ENCODE results near the gene IL12RB1.
A peak's percentile ranks its signal among the peaks of the same experiment; 100 is the strongest.

The IL12RB1 gene

GRCh38 chr19:18089096-18089541 lies 2.4 kb upstream of the IL12RB1 start:
- ATAC-seq (peak; percentile 70), DNase-seq (peak; percentile 78)

- DNase-seq (no peak), ATAC-seq (no peak)
These were observed 854 bp downstream of the IL12RB1 start for GRCh38 chr19:18085702-18086457.

- no peak for ATAC-seq
- no peak for DNase-seq
These were observed 2.6 kb downstream of the IL12RB1 start for GRCh38 chr19:18083929-18084684.

- DNase-seq = no peak
- no peak for ATAC-seq
These were observed 12.5 kb downstream of the IL12RB1 start for GRCh38 chr19:18074192-18074591.

- peak; percentile 36 for ATAC-seq
- no peak for DNase-seq
These were observed 13.5 kb downstream of the IL12RB1 start for GRCh38 chr19:18073197-18073596.

GRCh38 chr19:18072335-18072734 lies 14.4 kb downstream of the IL12RB1 start:
- no peak for ATAC-seq
- no peak for DNase-seq

GRCh38 chr19:18070181-18070580 lies 16.6 kb downstream of the IL12RB1 start:
- no peak for ATAC-seq
- DNase-seq = no peak

- DNase-seq = no peak
- no peak for ATAC-seq
These were observed 17.4 kb downstream of the IL12RB1 start for GRCh38 chr19:18069383-18069782.

- no peak for DNase-seq
- no peak for ATAC-seq
These were observed 18.3 kb downstream of the IL12RB1 start for GRCh38 chr19:18068395-18068794.

GRCh38 chr19:18065173-18065495 lies 21.6 kb downstream of the IL12RB1 start:
- no peak for ATAC-seq
- DNase-seq = no peak

GRCh38 chr19:18063463-18063862 lies 23.3 kb downstream of the IL12RB1 start:
- peak; percentile 55 for DNase-seq
- no peak for ATAC-seq

GRCh38 chr19:18062028-18062427 lies 24.7 kb downstream of the IL12RB1 start:
- no peak for DNase-seq
- no peak for ATAC-seq

GRCh38 chr19:18060472-18060871 lies 26.3 kb downstream of the IL12RB1 start:
- no peak for DNase-seq
- ATAC-seq = no peak

- no peak for ATAC-seq
- DNase-seq = no peak
These were observed 26.8 kb downstream of the IL12RB1 start for GRCh38 chr19:18059902-18060301.

- no peak for DNase-seq
- ATAC-seq = no peak
These were observed 27.4 kb downstream of the IL12RB1 start for GRCh38 chr19:18059297-18059696.

GRCh38 chr19:18058208-18059009 lies 28.3 kb downstream of the IL12RB1 start:
- DNase-seq = peak; percentile 86
- peak; percentile 92 for ATAC-seq

- DNase-seq (no peak), ATAC-seq (no peak)
These were observed 29.2 kb downstream of the IL12RB1 start for GRCh38 chr19:18057557-18057956.

- DNase-seq (no peak), ATAC-seq (no peak)
These were observed 30.8 kb downstream of the IL12RB1 start for GRCh38 chr19:18055967-18056366.

GRCh38 chr19:18053576-18054219 lies 33.0 kb downstream of the IL12RB1 start:
- no peak for DNase-seq

GRCh38 chr19:18051887-18052286 lies 34.8 kb downstream of the IL12RB1 start:
- no peak for DNase-seq

More at GRCh38 chr19:18053576-18054219, 33.0 kb downstream of the IL12RB1 start:
- no peak for ATAC-seq

GRCh38 chr19:18049385-18049784 lies 37.3 kb downstream of the IL12RB1 start:
- no peak for DNase-seq
- no peak for ATAC-seq

More at GRCh38 chr19:18051887-18052286, 34.8 kb downstream of the IL12RB1 start:
- ATAC-seq = no peak

GRCh38 chr19:18046059-18046718 lies 40.5 kb downstream of the IL12RB1 start:
- DNase-seq = peak; percentile 39
- no peak for ATAC-seq

All from stimulated activated naive CD8-positive, alpha-beta T cell treated with anti-CD3 and anti-CD28 coated beads, Interleukin-15, Interleukin-2, amounts not matched to agents 100 U/mL and 50 U/mL, for 24 hours (primary cell).